DOHH2 (cell line): ENCODE data around the gene SLC25A10.

Source experiments
- H3F3A ChIP-seq: fragments of 200-600 bp; sonication (generic), shearing (Covaris generic); 2 replicates; pipeline ENCODE4 v1.6.0; 2016; ENCODE audit warnings: antibody characterized with exemption, mild to moderate bottlenecking; ENCODE audit not compliant: control insufficient read depth, insufficient read depth
- H3K27ac ChIP-seq: fragments of 200-600 bp; sonication (generic); 2 replicates; pipeline ENCODE4 v1.5.1; 2014; ENCODE audit warnings: low read depth, mild to moderate bottlenecking, low read length, moderate library complexity
- H3K27me3 ChIP-seq: fragments of 200-600 bp; sonication (generic); 2 replicates; pipeline ENCODE4 v1.6.1; 2014; ENCODE audit warnings: mild to moderate bottlenecking, low read length, mixed read lengths; ENCODE audit not compliant: control insufficient read depth
- H3K36me3 ChIP-seq: fragments of 200-600 bp; sonication (generic); 2 replicates; pipeline ENCODE4 v1.6.1; 2014; ENCODE audit warnings: mild to moderate bottlenecking, low read length, moderate library complexity, mixed read lengths; ENCODE audit not compliant: control insufficient read depth
- H3K4me1 ChIP-seq: fragments of 200-600 bp; sonication (generic); 2 replicates; pipeline ENCODE4 v1.6.1; 2014; ENCODE audit warnings: mild to moderate bottlenecking, low read length, mixed read lengths; ENCODE audit not compliant: control insufficient read depth
- H3K4me2 ChIP-seq: fragments of 200-600 bp; sonication (generic); 2 replicates; pipeline ENCODE4 v1.6.0; 2014; ENCODE audit warnings: mild to moderate bottlenecking, low read length, moderate library complexity
- H3K4me3 ChIP-seq: fragments of 200-600 bp; sonication (generic); 2 replicates; pipeline ENCODE4 v1.5.1; 2014; ENCODE audit warnings: mild to moderate bottlenecking, low read length, mixed read lengths
- H3K79me2 ChIP-seq: fragments of 200-600 bp; sonication (generic); 2 replicates; pipeline ENCODE4 v1.6.1; 2014; ENCODE audit warnings: mild to moderate bottlenecking, low read length, mixed read lengths; ENCODE audit not compliant: control insufficient read depth
- H3K9me2 ChIP-seq: fragments of 200-600 bp; sonication (generic); replicated peaks from 2 replicates; pipeline ENCODE4 v1.6.1; 2014; ENCODE audit warnings: mild to moderate bottlenecking, low read length, mixed read lengths; ENCODE audit not compliant: control insufficient read depth
- H3K9me3 ChIP-seq: fragments of 200-600 bp; sonication (generic); 2 replicates; pipeline ENCODE4 v1.6.1; 2014; ENCODE audit warnings: antibody characterized with exemption, low read length, mixed read lengths; ENCODE audit not compliant: control insufficient read depth, insufficient read depth
- H4K20me1 ChIP-seq: fragments of 200-600 bp; sonication (generic); 2 replicates; pipeline ENCODE4 v1.6.0; 2014; ENCODE audit warnings: low read depth, mild to moderate bottlenecking, antibody characterized with exemption, low read length, moderate library complexity; ENCODE audit not compliant: control insufficient read depth, insufficient read depth
- EZH2phosphoT487 ChIP-seq: fragments of 200-600 bp; sonication (generic); IDR thresholded peaks from 2 replicates; pipeline ENCODE4 v1.6.1; 2017; ENCODE audit warnings: borderline replicate concordance, mild to moderate bottlenecking, antibody characterized with exemption, low read length, moderate library complexity, mixed read lengths
- TF ChIP-seq, protein P1 (sequence below): fragments of 200-600 bp; sonication (generic); IDR thresholded peaks from one replicate; pipeline ENCODE4 v1.5.1; 2014; ENCODE audit warnings: antibody characterized with exemption, mild to moderate bottlenecking, low read depth, low read length; ENCODE audit not compliant: poor library complexity, severe bottlenecking

Gene SLC25A10

DNA sequence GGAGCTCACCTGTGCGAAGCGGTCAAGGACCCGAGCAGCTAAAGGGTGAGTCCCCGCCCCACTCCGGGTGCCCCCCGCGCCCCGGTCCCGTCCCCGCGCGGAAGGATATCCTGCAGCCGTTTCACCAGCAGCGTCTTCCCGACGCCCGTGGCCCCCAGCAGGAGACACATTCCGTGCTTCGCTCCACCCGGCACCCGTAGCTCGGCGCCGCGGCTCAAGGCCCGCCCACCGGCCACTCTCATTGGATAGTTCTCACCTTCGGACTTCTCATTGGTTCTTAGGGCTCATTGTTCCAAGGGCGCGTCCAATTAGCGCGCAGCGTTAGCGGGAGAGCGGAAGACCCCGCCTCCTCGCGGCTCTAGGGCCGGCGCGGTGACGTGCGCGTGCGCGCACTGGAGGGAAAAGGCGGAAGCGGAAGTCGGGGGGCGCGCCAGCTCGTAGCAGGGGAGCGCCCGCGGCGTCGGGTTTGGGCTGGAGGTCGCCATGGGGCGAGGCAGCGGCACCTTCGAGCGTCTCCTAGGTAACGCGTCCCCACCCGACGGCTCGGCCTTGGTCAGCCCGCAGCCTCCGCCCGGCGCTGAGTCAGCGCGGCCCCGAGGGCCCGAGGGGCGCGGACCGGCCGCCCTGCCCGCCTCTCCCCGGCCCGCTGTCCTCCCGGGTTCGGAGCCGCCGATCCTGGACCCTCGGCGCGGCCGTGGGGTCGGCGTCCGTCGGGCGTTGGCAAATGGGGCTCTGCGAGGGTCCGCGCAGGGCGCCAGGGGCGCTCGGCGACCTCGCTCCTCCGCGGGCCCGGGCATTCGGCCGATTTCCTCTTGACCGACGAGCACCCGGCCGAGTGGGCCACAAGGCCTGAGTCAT is 28.3 kb upstream of the SLC25A10 start, which contains the start of the genes ARL16 and HGS:
Gene ARL16, minus strand, starts transcription at position 214 of the 858 bp plus-strand sequence. Its CDS starts 44 bp downstream, at position 170.
Gene HGS, plus strand, starts transcription at position 428 of the 858 bp plus-strand sequence. Its CDS starts 56 bp downstream, at position 484.
- TF ChIP-seq, protein P1, sequence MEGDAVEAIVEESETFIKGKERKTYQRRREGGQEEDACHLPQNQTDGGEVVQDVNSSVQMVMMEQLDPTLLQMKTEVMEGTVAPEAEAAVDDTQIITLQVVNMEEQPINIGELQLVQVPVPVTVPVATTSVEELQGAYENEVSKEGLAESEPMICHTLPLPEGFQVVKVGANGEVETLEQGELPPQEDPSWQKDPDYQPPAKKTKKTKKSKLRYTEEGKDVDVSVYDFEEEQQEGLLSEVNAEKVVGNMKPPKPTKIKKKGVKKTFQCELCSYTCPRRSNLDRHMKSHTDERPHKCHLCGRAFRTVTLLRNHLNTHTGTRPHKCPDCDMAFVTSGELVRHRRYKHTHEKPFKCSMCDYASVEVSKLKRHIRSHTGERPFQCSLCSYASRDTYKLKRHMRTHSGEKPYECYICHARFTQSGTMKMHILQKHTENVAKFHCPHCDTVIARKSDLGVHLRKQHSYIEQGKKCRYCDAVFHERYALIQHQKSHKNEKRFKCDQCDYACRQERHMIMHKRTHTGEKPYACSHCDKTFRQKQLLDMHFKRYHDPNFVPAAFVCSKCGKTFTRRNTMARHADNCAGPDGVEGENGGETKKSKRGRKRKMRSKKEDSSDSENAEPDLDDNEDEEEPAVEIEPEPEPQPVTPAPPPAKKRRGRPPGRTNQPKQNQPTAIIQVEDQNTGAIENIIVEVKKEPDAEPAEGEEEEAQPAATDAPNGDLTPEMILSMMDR, result no peak
- no peak for TF ChIP-seq EZH2phosphoT487
- Histone ChIP-seq H3K36me3 (peaks cover 62% of the 10 kb centered on the region), H3K79me2 (peaks cover 73% of the 10 kb centered on the region), H3K9me3 (no peaks in the 10 kb centered on the region), H4K20me1 (peaks cover 19% of the 10 kb centered on the region; the same call in 1 of the 2 replicates), H3K27ac (peak within 1 kb of the TSS; percentile 52), H3F3A (no peaks in the 10 kb centered on the region), H3K4me3 (peak within 1 kb of the TSS; percentile 92), H3K4me2 (peak within 1 kb of the TSS; percentile 99), H3K27me3 (no peaks in the 10 kb centered on the region), H3K9me2 (no peaks in the 10 kb centered on the region), H3K4me1 (peaks cover 22% of the 10 kb centered on the region)

DNA sequence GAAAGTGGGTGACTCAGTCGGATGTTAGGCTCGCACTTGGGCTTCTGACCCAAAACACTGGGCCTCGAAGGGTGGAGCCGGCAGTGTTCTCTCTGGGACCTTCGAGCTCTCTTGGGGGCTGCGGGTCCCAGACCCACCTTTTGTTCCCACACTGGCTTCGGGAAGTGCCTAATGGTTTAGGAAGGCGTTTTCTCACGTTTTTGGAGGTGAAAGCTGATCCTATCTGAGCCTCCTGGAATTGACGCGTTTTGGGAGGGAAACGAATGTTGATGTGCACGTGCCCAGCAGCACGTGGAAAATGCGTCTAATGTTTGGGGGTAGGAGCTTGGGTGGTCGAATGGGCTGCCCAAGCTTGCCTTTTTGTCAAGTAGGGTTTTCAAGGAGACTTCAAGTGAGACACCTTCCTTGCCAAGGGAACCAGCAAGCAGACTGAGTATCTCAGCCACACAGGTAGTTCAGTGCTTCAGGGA is 27.6 kb upstream of the SLC25A10 start:
- peak overlapping the region; percentile 16 for H3K27ac ChIP-seq
- H3K4me2 ChIP-seq, result peak overlapping the region; percentile 99
- H3K79me2 ChIP-seq, result peaks cover 78% of the 10 kb centered on the region
- H3F3A ChIP-seq, result no peaks in the 10 kb centered on the region
- H3K27me3 ChIP-seq, result no peaks in the 10 kb centered on the region
- H3K36me3 ChIP-seq, result peaks cover 68% of the 10 kb centered on the region
- H4K20me1 ChIP-seq, result peaks cover 19% of the 10 kb centered on the region; the same call in 1 of the 2 replicates
- peaks cover 22% of the 10 kb centered on the region for H3K4me1 ChIP-seq
- no peaks in the 10 kb centered on the region for H3K9me3 ChIP-seq
- peak overlapping the region; percentile 92 for H3K4me3 ChIP-seq
- H3K9me2 ChIP-seq, result no peaks in the 10 kb centered on the region
- TF ChIP-seq, protein P1, result no peak
- TF ChIP-seq EZH2phosphoT487, result no peak

GRCh38 chr17:81685108-81685507 is 27.0 kb upstream of the SLC25A10 start:
- no peaks in the 10 kb centered on the region for H3K27me3 ChIP-seq
- no peak for TF ChIP-seq EZH2phosphoT487
- TF ChIP-seq, protein P1, result no peak
- H3K4me1 ChIP-seq, result peaks cover 22% of the 10 kb centered on the region
- peaks cover 78% of the 10 kb centered on the region for H3K79me2 ChIP-seq
- H4K20me1 ChIP-seq, result peaks cover 19% of the 10 kb centered on the region; the same call in 1 of the 2 replicates
- H3K36me3 ChIP-seq, result peaks cover 75% of the 10 kb centered on the region
- no peak overlapping the region for H3K27ac ChIP-seq
- H3K9me3 ChIP-seq, result no peaks in the 10 kb centered on the region
- peak overlapping the region; percentile 92 for H3K4me3 ChIP-seq
- no peaks in the 10 kb centered on the region for H3F3A ChIP-seq
- no peaks in the 10 kb centered on the region for H3K9me2 ChIP-seq
- H3K4me2 ChIP-seq, result peak overlapping the region; percentile 99
